Right renal cortex interstitium (tissue), 3 donors: ENCODE results near the gene RPS14. TPM values are rescaled to one million over a fixed set of nuclear protein-coding genes. Genes with fewer than 3 reads are reported as not detected.

Experiments
- DNase-seq, 3 donors: peaks; one replicate each; pipeline ENCODE4 v3.0.0-alpha.2; 2013; ENCODE audit warnings: low read depth in 3 of 3, low spot score in 2 of 3
- polyA plus RNA-seq, 3 donors: library from polyadenylated mRNA; unstranded; fragments of 120-200 nt; gene quantifications; one replicate each; pipeline ENCODE4 v1.2.1, GENCODE V29; 2013; ENCODE audit not compliant: insufficient read length in 3 of 3

The RPS14 gene
- polyA plus RNA-seq, 3 donors, result 2,305 to 2,430 (median 2,384) TPM

DNA sequence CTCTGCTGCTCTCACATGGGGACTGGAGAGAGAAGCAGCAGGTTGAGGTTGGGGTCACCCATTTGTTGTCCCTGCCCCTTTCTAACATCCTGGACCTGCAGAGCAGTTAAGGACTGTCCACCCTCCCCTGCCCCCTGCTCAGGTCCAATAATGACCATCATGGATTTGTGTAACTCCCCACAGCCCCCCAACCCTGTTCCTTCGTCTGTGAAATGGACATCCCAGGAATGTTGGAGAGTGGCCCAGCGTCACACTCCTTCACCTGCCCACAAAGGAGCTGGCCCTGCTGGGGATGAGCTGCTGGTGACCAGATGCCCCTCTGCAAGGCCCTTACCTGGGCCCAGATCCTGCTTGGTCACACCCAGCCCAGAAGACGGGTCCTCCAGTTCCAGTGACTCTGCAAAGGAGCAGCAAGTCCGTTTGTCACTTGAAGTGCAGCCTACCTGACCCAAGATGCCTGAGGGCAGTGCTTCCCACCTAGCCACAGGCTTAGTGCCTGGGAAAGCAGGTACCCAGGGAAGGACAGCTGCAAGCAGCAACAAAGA, 47.2 kb downstream of the RPS14 start:
- no peak for DNase-seq

DNA sequence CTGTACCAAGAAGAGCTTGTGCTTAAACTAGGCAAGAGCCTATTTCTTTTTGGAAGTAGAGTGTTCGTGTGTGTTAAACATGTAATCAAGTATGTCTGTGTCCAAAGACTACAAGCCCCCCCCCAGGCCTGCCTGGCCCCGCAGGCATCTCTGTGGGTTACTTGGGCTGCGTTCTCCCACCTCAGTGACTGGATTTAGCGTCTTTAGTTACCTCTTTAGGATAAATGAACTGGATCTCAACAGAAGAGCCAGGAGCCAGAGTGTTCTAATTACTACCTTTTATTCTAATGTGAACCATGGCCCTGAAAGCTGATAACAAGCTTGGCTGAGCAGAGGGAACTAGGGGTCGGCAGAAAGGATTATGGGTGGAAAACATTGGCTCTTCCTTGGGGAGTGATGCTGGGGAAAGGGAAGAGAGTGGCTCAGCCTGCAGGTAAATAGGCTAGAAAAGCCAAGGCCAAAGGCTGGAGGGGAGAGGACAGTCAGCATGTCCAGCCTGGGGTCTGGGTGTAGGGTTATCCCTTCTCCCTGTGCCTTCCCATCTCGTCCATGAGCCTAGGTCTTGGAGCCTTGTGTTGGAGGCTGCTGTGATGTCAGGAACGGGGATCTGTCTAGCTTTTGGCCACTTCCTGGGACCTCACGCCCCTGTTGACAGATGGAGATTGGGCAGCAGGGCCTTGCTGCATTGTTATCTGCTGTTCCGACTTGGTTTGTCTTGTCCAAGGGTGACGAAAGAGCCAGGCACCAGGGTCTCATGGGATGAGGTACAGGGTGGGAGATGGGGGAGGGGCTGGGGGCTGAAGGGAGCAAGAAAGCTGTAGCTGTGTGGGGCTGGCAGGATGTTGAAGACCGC, 47.9 kb downstream of the RPS14 start:
- no peak for DNase-seq

DNA sequence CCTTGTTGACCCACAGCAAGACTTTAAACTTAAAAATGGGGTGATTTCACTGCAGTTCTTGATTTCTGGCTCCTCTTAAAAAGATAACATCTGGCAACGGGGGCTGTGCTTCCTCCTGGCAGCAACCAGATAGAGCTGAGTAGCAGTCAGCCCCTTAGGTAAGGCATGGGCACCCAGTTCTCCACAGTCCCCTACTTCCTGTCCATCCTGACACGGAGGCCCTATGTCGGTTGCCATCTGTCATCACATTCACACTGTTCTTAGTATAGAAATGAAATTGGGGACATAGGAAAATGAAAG, 48.5 kb downstream of the RPS14 start:
- DNase-seq, result no peak

DNA sequence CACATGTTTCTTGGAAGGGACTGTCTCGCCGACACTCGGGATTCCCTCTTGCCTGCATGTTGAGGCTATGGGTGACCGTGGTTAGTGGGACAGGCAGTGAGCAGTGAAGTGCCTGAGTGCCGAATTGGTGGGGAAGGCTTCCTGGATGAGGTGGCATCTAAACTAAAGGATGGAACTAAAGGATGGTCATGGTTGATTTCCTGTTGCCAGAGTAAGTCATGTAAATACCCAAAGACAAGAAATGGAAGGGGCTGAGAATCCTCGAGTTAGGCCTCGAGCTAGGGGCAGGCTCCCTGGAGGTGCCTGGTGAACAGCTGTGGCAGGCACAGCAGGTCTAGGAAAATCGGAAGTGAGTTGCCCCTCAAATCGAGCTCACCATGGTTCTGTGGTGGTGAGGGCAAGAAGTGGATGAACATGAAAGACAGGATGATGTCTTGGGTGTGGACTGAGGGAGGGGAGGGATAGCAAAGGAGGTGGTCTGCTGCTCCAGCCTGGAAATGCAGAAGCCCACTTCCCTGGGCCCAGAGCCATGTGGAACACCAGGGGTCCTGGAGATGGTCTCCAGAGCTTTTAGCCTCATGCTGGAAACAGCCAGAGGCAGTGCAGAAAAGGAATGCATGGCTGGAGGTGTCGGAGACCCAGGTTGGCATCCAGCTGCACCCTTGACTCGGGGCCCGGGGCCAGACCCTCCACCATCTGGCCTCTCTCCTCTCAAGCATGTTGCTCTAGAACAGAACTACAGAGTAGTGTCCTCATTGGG, 49.0 kb downstream of the RPS14 start:
- DNase-seq, result no peak

DNA sequence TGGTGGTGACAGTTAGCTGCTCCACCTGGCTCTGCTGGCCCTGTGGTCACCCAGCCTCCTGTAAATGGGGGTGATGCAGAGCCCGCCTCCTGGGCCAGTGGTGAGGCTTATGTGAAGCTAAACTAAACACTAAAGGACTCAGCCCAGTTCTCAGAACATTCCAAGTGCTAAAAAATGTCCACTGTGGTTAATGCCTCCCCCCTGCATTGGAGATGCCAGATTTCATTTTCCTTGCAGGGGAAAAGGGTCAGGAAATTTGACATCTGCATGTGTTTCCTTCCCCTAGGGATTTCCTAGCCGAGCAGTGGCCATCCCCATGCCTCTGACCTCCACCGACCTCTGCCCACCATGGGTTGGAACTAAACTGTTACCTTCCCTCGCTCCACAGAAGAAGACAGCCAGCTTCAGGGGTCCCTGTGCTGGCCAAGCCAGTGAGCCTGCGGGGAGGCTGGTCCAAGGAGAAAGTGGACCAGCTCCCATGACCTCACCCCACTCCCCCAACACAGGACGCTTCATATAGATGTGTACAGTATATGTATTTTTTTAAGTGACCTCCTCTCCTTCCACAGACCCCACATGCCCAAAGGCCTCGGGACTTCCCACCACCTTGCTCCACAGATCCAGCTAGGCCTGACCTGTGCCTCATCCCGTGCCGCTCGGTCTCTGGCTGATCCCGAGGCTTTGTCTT, 49.9 kb downstream of the RPS14 start:
- no peak for DNase-seq

DNA sequence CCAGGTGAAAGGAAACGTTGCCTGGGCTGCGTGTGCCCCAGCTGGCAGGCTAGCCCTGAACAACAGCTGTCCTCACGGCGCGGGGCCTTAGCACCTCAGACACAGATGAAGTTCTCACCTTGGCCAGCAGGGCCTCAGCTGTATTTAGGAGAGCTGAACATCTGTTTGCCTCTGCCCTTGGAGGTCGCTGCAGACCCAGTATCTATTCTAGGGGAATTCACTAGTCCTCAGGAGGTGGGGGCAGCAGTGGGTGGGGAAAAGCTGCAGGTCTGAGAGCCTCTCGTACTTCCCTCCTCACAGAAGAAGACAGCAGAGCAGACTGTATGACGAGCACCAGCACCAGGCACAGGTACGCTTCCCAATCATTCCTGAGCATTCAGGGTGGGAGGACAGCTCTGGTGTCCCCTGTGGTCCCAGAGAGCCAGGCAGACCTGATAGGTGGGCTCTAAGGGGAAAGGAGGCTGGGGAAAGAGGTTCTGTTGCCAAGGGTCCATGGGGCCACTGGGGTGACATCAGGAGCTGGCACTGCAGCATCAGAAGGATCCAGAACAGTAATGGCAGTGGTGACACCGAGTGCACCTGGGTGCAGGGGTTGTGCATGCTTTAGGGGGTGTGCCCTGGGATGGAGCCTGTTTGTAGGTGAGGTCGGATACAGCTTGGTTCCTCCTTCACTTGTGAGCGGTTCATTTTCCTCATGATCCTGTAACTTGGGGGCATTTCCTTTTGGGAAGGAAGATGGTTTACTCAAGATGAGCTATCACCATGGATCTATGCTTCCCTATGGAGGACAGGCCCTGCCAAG, 50.6 kb downstream of the RPS14 start:
- DNase-seq, result no peak

- no peak for DNase-seq
Measured at GRCh38 chr5:150397782-150398721, 51.5 kb downstream of the RPS14 start.

GRCh38 chr5:150397146-150397781, 52.3 kb downstream of the RPS14 start:
- no peak for DNase-seq

GRCh38 chr5:150396267-150396666, 53.3 kb downstream of the RPS14 start:
- no peak for DNase-seq

GRCh38 chr5:150395688-150395975, 53.9 kb downstream of the RPS14 start:
- no peak for DNase-seq

GRCh38 chr5:150394912-150395687, 54.4 kb downstream of the RPS14 start:
- DNase-seq, result no peak

- no peak for DNase-seq
Measured at GRCh38 chr5:150394131-150394530, 55.4 kb downstream of the RPS14 start.

DNA sequence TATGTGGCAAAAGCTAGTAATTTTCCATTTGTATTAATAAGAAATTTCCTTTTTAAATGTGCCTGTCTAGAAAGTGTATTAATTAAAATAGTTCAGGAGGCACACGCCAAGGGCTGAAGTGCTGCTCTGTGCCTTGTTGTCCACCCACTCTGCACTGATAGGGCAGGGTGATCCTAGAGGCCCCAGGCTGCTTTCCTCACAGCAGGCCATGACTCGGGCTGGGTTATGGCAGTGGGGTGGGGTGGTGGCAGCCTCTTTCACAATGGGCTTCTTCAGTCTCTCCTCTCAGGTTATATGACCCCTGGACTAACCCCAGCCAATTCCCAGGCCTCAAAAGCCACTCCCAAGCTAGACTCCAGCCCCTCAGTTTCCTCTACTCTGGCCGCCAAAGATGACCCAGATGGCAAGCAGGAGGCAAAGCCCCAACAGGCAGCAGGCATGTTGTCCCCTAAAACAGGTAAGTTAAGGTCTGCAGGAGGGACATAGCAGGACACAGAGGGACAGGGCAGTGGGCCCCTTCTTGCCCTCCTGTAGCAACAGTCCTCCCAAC, 56.4 kb downstream of the RPS14 start:
- DNase-seq, result no peak

- DNase-seq, result no peak
Measured at GRCh38 chr5:150392680-150393079, 56.9 kb downstream of the RPS14 start.
